Sigmoid colon (tissue), 4 donors: ENCODE data around the gene DNM2.

Experiments used
- EP300 ChIP-seq, 4 donors: sonication (generic); formaldehyde crosslinking; IDR thresholded peaks; one replicate each; pipeline ENCODE4 v1.6.1; 2017; ENCODE audit warnings: antibody characterized with exemption in 4 of 4
- POLR2A ChIP-seq, 2 donors: fragments of 450-650 bp; IDR thresholded peaks; one replicate each; pipeline ENCODE4 v1.6.1; 2016; ENCODE audit warnings: antibody characterized with exemption in 2 of 2, mild to moderate bottlenecking in 2 of 2, moderate library complexity in 2 of 2
- TF ChIP-seq, protein P1 (sequence below), 4 experiments: fragments of 450-650 bp in 3 of 4; fragments of 200-600 bp in 1 of 4; IDR thresholded peaks; one replicate each; pipeline ENCODE4 v1.5.1; 2016 to 2019; ENCODE audit warnings: antibody characterized with exemption in 4 of 4, mild to moderate bottlenecking in 3 of 4, moderate library complexity in 2 of 4

DNA sequence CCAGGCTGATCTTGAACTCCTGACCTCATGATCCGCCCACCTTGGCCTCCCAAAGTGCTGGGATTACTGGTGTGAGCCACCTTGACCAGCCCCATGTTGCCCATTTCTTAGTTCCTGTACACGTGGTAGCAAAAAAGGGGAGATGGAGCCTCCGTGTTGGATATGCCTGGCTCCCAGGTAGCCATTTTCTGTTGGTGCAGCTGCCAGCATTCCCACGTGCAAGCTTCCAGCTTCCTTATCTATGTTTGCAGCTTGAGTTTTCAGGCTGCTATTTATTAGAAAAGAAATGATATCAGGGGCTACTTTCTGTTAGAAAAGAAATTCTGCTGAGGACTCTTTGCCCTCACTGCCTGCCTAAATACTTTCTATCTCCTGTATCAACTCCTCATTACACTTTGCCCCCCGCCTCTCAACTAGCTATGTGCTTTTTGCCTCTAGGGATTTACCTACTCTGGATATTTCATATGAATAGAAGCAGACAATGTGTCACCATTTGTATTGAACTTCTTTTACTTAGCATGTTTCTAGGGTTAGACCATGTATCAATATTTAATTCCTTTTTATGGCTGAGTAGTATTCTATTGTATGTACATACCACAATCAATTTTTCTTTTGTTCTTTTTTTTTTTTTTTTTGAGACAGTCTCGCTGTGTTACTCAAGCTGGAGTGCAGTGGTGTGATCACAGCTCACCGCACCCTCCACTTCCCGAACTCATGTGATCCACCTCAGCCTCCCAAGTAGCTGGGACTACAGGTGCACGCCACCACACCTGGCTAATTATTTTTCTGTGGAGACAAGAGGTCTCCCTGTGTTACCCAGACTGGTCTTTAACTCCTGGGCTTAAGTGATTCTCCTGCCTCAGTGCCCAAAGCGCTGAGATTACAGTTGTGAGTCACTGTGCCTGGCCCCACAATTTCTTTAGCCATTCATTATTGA, 121.5 kb downstream of the DNM2 start:
- TF ChIP-seq POLR2A (IDR thresholded peaks at IDR 0.05) (no peak), EP300 (IDR thresholded peaks at IDR 0.05) (no peak)
- TF ChIP-seq, protein P1, sequence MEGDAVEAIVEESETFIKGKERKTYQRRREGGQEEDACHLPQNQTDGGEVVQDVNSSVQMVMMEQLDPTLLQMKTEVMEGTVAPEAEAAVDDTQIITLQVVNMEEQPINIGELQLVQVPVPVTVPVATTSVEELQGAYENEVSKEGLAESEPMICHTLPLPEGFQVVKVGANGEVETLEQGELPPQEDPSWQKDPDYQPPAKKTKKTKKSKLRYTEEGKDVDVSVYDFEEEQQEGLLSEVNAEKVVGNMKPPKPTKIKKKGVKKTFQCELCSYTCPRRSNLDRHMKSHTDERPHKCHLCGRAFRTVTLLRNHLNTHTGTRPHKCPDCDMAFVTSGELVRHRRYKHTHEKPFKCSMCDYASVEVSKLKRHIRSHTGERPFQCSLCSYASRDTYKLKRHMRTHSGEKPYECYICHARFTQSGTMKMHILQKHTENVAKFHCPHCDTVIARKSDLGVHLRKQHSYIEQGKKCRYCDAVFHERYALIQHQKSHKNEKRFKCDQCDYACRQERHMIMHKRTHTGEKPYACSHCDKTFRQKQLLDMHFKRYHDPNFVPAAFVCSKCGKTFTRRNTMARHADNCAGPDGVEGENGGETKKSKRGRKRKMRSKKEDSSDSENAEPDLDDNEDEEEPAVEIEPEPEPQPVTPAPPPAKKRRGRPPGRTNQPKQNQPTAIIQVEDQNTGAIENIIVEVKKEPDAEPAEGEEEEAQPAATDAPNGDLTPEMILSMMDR (IDR thresholded peaks at IDR 0.05): no peak
